A549 (cell line): ENCODE data around the gene STARD13.

Experiments used
- NR3C1 ChIP-seq: fragments of >200 bp; sonication (Bioruptor Twin); formaldehyde crosslinking; IDR thresholded peaks from 3 replicates; pipeline ENCODE4 v1.6.1; 2017
- POLR2A ChIP-seq: IDR thresholded peaks from 2 replicates; pipeline ENCODE4 v1.6.1; 2012; ENCODE audit warnings: mild to moderate bottlenecking, low read length

DNA sequence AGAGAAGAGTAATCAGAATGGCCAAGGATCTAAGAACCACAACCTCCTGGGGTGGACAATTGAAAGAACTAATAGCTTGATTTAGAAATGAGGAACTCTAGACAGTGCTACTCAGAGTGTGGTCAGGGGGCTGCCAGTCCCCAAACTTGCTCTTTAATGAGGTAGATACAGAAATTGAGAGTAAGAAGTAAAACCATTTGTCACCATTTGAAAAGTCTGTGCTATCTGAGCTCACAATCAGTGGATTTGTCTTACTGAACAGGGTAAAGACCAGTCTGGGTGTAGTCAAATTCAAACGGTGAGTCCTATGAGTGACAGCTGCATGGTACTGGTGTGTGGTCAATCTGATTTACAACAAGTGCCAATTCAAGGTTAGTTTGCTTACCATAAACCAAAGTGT is 150.5 kb downstream of the STARD13 start:
- TF ChIP-seq POLR2A (no peak), NR3C1 (no peak)
